HCEC 1CT (cell line): ENCODE measurements around the gene GUCY2C.
"Not testable (repeated sequence)": the region's sequence is repeated elsewhere in the genome, so short reads cannot be mapped to it uniquely, and the experiment has no call there.

Experiments
- DNase-seq: peaks from one replicate; pipeline ENCODE4 v3.0.0-alpha.2; 2017

GUCY2C gene

DNA sequence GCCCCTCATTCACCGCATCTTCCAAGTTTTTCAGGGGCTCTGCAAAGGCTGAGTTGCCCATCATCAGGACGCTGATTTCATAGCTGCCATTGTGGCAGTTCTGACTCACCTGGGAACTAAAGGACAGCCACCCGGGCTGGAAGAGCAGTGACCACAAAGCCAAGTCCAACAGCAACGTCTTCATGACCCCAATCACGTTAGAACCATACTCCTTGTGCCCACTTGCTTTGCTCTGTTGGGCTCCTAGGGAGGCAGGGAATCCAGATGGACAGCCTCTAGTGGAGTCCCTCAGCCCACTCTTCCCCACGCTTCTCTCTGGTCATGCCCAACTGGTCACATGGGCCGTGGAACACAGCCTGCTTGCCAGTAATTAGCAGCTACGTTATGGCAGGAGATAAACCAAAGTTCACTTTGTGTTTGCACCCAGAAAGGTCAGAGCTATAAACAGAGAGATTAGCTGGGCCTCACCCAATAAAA, at the start of gene GUCY2C:
Gene GUCY2C, minus strand, starts transcription at position 335 of the 477 bp plus-strand sequence. Its CDS starts 151 bp downstream, at position 184.
- no peak for DNase-seq

DNA sequence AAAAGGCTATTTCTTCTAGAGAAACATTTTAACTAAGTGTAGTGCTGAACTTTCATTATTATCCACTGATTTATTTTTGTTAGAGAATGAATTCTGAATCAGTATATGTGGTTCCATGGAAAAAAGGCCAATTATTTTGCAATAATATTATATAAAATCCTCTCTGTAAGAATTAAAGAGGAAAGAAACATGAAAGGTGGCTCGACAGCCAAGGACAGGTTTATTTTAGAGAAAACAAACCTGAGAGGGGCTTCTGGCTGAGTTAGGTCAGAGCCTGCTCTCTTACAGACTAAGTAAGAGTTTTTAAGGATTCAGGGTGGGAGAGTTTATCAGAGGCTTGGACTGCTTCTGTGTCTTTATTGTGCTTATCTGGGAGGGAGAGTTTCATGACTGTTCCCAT, 46.7 kb upstream of the GUCY2C start:
- no peak for DNase-seq

DNA sequence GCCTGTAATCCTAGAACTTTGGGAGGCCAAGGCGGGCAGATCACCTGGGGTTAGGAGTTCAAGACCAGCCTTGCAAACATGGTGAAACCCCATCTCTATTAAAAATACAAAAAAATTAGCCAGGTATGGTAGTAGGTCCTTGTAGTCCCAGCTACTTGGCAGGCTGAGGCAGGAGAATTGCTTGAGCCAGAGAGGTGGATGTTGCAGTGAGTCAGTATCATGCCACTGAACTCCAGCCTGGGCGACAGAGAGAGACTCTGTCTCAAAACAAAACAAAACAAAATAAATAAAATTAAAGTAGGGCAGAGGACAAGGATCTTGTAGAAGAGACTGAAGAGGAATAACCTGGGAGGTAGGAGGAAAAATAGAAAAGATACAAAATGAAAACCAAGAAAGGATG, 45.5 kb upstream of the GUCY2C start:
- no peak for DNase-seq

DNA sequence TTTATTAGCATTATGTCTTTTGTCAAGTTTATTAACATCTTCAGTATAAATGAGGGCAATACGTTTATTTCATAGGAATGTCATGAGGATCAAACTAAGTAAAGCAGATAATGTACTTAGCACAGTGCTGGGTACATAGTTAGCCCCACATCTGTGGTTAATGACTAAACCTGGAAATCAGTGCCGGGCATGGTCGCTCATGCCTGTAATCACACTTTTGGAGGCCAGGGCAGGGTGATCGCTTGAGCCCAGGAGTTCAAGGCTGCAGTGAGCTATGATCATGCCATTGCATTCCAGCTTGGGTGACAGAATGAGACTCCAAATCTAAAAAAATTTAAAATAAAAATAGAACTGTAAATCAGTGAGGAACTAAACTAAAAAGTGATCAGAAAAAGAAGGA, 44.8 kb upstream of the GUCY2C start:
- no peak for DNase-seq

DNA sequence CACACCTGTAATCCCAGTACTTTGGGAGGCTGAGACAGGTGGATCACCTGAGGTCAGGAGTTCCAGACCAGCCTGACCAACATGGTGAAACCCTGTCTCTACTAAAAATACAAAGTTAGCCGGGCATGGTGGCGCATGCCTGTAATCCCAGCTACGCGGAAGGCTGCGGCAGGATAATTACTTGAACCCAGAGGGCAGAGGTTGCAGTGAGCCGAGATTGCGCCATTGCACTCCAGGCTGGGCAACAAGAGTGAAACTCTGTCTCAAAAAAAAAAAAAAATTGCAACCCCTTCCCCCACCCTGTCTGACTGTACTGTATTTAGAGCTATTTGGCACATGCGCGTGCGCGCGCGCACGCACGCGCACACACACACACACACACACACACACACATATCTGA, 40.0 kb upstream of the GUCY2C start:
- DNase-seq, result not testable (repeated sequence)

DNA sequence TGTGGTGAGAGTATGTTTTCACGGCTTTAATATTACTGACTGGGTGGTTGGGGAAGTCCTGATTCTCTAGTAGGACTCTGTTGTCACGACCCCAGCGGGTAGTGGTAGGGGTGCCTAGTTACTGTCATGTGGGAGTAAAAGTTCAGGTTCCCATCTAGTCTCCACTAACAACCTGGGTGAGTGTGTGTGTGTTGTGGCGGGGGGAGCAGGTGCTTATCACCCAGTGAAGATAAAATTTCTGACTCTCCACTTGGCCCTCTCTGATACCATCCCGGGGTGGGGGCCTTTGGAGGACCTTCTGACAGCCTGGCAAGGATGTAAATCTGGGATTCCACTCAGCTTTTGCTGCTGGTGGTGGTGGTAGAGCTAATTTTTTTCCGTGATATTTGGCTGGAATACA, 35.4 kb upstream of the GUCY2C start:
- DNase-seq, result no peak

DNA sequence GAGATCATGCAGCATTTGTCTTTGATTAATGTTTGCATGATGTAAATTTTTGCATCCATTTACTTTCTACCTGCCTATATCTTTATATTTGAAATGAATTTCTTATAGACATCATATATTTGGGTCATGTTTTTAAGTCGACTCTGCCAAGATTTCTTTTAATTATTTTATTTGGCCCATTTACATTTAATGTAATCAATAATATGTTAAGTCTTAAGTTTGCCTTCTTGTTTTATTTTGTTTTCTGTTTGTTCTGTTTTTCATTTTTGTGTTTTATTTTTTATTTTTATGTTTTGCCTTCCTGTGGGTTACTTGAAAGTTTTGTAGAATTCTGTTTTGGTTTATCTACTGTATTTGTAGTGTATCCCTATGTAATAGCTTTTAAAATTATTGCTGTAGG, 33.2 kb upstream of the GUCY2C start:
- no peak for DNase-seq

DNA sequence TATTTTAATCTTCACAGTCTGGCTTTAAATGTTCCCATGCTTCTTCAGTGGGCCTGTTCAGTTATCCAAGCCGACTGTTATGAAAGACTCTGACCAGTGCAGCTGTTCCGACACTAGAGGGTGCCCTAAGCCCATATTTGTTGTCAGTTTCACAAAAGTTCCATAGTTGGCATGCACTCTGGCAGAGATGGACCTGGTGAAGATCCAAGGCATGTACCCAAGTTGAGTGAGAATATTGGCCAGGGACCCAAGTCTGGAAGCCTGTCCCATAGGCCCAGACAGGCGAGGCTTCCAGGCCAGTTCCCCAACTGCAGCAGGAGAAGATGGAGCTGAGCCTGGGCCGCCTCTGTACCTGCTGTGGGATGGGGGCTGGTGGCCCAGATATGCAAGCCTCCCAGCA, 27.4 kb upstream of the GUCY2C start:
- peak; percentile 41 for DNase-seq

DNA sequence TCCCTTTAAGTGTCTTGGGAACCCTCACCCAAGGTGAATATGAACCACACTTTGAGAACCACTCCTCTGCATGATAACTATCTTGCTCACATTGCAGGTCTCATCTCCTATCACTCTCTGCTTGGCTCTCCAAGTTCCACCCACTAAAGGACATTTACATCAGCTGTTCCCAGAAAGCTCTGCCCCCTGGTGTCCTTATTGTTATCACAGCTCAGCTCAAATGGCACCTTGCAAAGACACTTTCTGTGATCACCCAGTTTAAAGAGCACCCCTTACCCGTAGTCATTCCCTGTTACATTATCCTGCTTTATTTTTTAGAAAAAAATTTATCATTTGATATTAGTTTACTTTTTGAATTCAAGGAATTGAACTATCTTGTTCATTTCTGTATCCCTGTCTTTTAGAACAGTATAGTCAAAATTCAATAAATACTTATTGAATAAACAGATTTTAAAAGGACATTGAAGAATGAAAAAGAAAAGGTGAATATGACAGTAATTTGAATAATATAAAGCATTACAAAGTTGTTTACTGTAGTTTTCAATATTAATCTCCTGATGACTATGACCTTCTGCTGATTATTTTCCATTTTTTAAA, 20.5 kb upstream of the GUCY2C start:
- DNase-seq, result peak; percentile 43

DNA sequence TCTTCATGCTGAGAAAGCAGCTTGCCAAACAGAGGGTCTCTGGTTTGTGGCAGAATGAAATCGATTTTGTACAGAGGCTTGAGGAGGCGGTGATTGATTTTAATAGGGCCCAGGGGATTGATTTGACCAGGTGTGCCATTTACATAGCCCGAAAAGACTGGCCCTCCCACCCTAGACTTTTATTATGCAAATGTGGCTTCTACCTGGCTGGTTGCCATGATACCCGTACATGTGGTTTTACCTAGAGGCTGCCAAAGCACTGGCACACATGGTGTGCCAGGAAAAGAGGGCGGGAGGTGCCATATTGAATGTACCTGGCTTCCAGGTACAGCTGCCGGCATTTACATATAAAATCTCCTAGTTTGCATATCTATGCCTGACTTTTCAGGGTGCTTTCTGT, 18.0 kb upstream of the GUCY2C start:
- no peak for DNase-seq

DNA sequence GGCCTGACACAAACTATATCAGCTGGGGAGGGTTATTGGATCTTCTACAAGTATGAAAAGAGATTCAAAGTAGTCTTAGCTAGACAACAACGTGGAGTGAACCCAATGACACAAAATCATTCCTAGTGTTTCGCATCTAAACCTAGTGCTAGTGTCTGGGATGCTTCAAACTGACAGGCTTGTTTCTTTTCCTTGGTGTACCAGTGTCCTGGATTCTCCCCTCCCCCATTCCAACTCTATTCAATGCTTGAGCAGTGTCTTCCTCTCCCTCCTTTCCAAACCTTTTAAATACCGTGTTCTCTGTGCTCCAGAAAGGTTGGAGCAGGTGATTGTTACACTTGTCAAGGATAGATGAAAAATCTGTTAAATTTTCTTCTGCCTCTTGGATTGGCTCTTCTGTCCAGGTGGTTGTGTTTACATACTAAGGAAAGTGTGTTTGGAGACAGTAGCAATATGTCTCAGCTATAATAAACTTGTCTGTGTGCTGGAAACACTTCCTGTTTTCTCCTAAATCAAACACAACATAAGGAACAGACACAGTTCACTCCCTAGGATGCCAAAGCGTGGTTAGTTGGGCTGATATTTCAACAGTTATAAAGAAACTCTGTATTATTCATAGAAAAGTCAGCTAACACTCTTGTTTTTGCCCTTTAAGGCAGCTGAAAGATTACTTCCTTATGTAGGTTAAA, 14.4 kb upstream of the GUCY2C start:
- no peak for DNase-seq

DNA sequence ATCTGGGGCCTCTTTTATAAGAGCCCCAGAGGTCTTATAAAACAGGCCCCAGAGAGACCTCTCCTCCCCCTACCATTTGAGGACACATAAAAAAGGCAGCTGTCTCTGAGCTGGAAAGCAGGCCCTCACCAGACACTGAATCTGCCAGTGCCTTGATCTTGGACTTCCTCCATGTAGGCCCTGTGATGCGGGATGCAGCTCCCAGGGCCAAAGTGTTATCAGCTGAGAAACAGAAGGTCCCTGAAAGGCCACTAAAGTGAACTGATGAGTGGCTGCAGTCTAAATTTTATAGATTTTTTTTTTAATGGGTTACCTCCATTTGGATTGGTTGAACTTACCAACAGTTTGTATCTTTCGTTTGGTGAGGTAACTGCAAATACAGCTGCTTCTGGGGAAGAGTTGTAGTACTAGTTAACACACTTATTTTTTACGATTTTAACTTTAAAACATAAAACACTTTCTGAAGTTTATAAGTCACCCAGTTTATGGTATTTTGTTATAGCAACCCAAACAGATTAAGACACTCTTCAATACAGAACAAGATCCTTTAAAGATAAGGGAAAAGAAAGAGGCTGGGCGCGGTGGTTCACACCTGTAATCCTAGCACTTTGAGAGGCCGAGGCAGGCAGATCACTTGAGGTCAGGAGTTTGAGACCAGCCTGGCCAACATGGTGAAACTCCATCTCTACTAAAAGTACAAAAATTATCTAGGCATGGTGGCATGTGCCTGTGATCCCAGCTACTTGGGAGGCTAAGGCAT, 5.6 kb upstream of the GUCY2C start:
- DNase-seq, result no peak

DNA sequence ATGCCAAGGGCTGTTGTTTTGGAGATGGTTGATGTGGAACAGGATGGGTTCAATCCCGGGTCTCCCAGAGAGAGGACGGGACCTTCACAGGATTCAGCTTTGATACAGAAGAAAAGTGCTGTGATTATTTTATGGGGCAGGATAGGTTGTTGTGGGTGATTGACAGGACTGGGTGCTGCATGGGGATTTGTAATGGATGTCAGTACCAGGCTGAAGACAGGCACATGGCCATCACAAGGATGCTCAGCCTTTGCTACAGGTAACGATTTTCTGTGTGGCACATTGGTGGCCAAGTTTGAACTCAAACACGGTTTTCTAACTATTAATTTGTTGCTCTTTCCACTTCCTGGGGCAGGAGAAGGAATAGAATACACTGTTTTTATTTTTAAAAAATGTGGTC, 4.5 kb upstream of the GUCY2C start:
- DNase-seq, result no peak

DNA sequence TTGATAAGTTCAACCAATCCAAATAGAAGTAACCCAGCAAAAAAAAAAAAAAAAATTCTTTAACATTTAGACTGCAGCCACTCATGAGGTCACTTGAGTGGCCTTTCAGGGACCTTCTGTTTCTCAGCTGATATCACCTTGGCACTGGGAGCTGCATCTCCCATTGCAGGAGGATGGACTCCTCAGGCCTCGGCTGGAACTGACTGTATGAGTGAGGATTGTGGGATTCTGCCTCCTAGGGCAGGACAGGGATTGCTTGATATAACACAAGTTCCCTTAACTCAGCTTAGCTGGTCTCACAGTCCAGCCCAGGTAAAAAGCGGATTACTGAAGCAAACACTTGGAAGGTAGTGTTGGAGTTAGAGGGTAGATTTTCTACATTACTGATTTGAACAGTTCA, 3.5 kb upstream of the GUCY2C start:
- no peak for DNase-seq

DNA sequence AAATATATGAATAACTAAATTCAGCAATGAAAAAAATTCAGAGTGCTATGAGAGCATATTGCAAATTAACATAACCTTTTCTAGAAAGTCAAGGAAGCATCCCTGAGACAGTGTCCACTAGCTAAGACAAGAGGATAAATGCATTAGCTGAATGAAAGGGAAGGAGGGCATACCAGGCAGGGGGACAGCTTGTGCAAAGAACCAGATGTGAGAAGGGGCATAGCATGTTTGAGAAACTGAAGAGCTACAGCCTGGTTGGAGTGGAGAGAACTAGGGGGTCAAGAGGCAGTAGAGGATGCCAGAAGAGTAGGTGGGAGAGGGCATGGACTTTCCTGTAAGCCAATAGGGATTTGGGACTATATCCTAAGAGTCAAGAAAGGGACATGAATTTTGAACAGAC, 2.2 kb upstream of the GUCY2C start:
- DNase-seq, result no peak

DNA sequence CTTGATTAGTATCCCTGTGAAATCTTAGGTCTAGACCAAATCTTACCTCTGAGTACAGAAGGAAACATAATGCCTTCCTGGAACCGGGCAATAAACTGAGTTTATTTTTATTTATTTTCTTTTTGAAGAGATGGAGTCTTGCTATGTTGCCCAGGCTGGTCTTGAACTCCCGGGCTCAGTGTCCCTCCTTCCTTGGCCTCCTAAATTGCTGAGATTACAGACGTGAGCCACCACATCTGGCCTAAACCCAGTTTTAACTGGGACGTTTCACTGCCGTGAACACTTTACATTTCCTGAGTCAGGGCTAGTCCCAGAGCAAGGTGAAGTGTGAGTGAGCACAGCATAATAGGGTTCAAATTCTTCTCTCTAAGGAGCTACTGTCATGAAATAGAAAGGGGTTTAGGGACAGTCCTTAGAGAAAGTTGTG, 671 bp downstream of the GUCY2C start:
- DNase-seq, result no peak

DNA sequence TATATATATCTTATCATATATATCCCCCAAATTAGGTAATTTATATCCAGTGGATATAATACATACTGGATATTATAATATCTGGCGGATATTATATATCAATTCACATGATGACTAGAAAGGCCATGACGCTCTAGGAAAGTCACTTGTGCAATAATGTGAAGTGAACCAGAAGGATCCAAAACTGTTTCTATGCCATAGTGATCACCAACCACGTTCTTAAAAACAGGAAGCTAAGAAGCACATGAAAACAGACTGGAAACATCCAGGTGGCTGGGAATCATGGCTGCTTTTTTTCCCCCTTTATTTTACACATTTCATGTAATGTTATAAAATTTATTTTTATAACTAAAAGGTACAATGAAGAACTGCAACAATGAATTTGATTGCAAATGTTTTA, 1.4 kb downstream of the GUCY2C start:
- DNase-seq, result no peak

DNA sequence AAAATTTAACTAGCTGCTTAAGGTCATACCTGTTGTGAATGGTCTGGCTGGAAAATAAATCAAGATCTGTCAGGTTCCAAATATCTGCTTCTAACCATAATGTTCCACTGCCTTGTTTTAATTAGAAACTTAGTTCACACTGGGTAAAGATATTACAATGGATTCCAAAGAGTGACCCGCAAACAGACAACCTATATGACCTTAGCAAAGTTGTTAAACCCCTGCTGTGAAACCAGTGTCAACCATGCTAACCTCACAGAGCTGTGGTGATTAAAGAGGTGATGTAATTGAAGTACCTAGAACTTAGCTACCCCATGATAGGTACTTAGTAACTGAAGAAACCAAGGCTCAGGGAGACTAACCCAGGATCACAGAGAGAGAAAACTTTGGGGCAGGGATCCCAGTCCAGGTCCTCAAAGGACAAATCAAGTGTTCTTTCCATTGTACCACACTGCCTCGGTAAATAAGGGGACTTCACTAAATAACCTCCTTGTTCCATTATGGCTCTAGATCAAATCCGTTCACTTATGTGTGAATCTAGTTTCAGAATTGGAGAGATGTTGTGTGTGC, 2.2 kb downstream of the GUCY2C start:
- DNase-seq, result no peak

DNA sequence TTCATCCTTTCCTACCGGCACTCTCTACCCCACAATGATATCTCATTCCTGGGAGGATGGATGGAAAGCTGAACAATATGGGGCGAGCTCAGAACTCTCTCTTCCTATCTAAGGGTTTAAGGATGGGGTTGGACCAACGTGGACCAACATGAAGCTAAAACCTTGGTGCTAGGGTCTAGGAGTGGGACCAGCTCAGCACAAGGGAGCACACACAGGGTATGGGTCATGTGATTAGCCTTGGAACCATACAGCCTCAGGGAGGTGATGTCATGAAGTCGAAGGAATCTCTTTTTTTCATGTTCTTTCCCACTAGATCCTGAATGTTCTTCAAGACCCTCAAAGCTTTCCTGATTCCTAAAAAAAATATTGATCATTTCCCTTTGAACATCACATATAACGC, 3.3 kb downstream of the GUCY2C start:
- no peak for DNase-seq

DNA sequence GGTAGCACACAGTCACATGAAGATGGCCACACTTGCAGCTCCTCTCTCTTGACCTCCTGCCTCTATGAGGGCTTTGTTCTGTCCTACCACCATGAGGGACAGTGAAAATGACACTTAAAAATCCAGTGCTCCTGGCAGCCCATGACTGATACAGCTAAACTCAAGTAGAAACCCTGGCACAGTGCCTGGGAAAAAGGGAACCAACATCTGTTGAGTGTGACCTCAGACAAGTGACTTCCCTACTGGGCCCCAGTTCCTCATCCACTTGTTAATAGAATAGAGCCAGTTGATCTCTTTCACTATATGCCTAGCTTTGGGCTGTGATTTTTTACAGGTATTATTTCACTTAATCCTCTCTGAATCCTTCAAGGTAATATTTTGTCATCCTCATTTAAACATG, 4.8 kb downstream of the GUCY2C start:
- no peak for DNase-seq

DNA sequence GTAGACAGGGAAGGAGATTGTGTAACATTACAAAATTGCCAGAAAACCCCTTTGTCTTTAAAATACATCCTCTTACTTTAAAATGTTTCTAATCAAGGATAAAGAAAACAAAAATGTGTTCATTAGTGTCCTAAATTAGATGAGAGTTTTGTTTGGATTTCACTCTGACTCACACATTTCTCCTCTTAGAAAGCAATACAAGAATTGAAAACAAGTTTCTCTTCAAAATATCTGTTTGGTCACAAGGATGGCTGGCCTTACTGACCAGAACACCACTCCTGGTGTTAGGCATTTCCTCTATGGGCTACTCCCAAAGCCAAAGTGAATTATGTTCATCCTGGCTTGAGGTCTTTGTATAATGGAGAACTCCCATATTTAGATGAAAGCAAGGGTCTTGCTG, 6.4 kb downstream of the GUCY2C start:
- no peak for DNase-seq

DNA sequence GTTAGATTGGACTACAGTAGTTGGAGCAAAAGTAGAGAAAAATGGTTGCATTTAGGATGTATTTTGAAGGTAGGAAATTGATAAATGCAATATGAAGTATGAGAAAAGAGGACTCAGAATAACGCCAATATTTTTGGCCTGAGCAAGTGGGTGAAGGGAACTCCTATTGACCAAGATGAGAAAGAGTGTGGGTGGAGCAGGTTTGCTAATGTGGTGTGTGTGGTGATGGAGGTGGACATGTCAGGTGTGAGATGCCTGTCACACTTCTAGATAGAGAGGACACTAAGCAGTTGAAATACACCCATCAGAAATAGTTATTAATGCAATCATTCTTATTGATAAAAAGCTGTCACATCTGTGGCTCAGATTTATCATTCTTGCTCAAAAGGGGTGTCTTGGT, 7.3 kb downstream of the GUCY2C start:
- no peak for DNase-seq

DNA sequence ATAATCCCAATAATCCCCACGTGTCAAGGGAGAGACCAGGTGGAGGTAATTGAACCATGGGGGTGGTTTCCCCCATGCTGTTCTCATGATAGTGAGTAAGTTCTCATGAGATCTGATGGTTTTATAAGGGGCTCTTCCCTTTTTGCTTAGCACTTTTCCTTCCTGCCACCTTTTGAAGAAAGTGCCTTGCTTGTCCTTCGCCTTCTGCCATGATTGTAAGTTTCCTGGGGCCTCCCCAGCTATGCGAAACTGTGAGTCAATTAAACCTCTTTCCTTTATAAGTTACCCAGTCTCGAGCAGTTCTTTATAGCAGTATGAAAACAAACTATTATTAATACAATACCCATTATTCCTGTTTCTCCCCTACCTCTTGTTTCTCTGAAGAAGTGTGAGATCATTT, 14.2 kb downstream of the GUCY2C start:
- DNase-seq, result not testable (repeated sequence)

DNA sequence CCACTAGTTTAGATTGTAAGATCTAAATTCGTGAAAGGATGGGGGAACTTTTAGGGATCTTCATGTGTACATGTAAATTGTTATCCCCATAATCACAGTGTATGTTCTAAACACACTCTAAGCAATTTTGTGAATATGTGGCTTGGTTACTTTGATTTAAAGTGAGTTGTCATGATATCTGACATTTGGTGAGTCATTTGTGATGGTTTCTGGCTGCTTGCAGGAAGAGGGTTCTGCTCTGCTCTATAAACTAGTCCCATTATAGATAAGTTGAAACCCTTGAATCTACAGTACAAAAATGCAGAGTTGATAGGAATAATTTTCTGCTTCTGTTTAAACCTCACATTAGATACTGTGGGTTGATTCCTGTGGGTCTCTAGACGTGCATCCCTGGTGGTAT, 14.8 kb downstream of the GUCY2C start:
- DNase-seq, result peak; percentile 2
